Aorta (tissue), 5 donors: ENCODE data around the gene EXOSC6. TPM values are rescaled to one million over a fixed set of nuclear protein-coding genes. Genes with fewer than 3 reads are reported as not detected.
"Not testable (repeated sequence)": the region's sequence is repeated elsewhere in the genome, so short reads cannot be mapped to it uniquely, and the experiment has no call there.

Experiments
- ATAC-seq: fragments of 200-7000 bp; cut with Tn5 transposase; one replicate; pipeline ENCODE4 v1.9.1; 2022; ENCODE audit warnings: moderate library complexity; ENCODE audit not compliant: low FRiP score
- DNase-seq, 2 donors: peaks; one replicate each; pipeline ENCODE4 v3.0.0-alpha.2; 2020
- H3K27ac ChIP-seq, 2 donors: one replicate each; pipeline ENCODE4 v1.5.1; 2013; ENCODE audit warnings: low read length in 2 of 2, mild to moderate bottlenecking in 2 of 2, moderate library complexity in 2 of 2, control low read depth in 1 of 2, inconsistent platforms in 1 of 2, low read depth in 1 of 2
- H3K27me3 ChIP-seq, 2 donors: one replicate each; pipeline ENCODE4 v1.6.1; 2013; ENCODE audit warnings: control low read depth in 1 of 2, low read length in 1 of 2, mild to moderate bottlenecking in 1 of 2, moderate library complexity in 1 of 2; ENCODE audit not compliant: insufficient read depth in 2 of 2, control insufficient read depth in 1 of 2
- H3K36me3 ChIP-seq, 2 donors: one replicate each; pipeline ENCODE4 v1.6.1; 2013; ENCODE audit warnings: control low read depth in 1 of 2, low read length in 1 of 2, mild to moderate bottlenecking in 1 of 2; ENCODE audit not compliant: insufficient read depth in 2 of 2, control insufficient read depth in 1 of 2
- H3K4me1 ChIP-seq, 2 donors: one replicate each; pipeline ENCODE4 v1.6.1; 2013; ENCODE audit warnings: low read length in 2 of 2, control low read depth in 1 of 2, mild to moderate bottlenecking in 1 of 2, moderate library complexity in 1 of 2; ENCODE audit not compliant: insufficient read depth in 2 of 2, control insufficient read depth in 1 of 2
- H3K4me3 ChIP-seq, 2 donors: one replicate each; pipeline ENCODE4 v1.5.1; 2013; ENCODE audit warnings: low read length in 2 of 2, control low read depth in 1 of 2, mild to moderate bottlenecking in 1 of 2
- H3K9me3 ChIP-seq: one replicate; pipeline ENCODE4 v1.6.1; 2013; ENCODE audit warnings: mild to moderate bottlenecking, low read length; ENCODE audit not compliant: control insufficient read depth
- WGBS, 2 donors: extraction: QIAGEN DNeasy Blood & Tissue Kit; methylation state at CpG; one replicate each; pipeline ENCODE4 v1.1.7; 2013; 5-methylcytosine and 5-hydroxymethylcytosine counted together
- intact Hi-C, 2 donors: fragments of 100-400 bp; cut with DNase I; formaldehyde crosslinking; loops; one replicate each; pipeline versions ENCODE4 v1.14.2 to v1.15.0; 2022
- polyA plus RNA-seq, 2 donors: library from polyadenylated mRNA; stranded (reverse); fragments of 200-250 nt; gene quantifications; one replicate each; pipeline ENCODE4 v1.2.3, GENCODE V29; 2013
- total RNA-seq, 2 donors: library from RNA; stranded (reverse); fragmentation: NEBNext Ultra II Directional; extraction: Animal tissue kit (Norgen Biotek cat#: 25700); gene quantifications; one replicate each; pipeline ENCODE4 v1.2.1, GENCODE V29; 2021
- donor health status: healthy with polysubstance abuse.
- donor health status: Bipolar disorder and iron deficiency.
- donor health status: DM: no; HTN: no; CAD: no.
- donor health status: DM: no; HTN: no; CAD: no.
- donor health status: DM: yes; HTN: yes; CAD: no.

The EXOSC6 gene
- total and polyA plus RNA-seq, 4 donors, result 4.1 to 20.0 (median 12.5) TPM

DNA sequence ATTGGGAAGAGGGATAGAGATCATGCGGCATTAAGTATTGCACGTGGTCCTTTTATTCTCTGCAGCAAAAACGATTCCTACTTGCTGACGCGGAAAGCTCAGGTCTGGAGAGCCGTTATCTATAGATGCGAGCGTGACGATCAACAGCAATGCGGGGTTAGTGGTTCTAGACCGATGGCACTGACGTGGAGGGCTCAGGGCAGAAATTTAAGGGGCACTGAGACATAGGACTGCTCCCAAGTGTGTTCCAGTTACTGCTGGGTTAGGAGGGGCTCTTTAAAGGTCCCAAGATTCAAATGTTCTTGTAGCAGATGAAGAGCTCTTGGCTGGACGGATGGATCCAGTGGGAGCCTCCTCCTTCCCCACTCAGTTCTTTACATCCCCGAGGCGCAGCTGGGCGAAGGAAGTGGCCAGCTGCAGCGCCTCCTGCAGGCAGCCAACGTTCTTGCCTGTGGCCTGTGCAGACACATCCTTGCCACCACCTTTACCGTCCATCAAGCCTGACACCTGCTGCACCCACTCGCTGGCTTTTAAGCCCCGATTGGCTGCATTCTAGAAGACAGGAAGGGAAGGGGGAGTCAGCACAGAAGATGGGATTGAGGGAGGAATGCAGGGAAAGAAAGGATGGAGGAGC, 732 bp upstream of the EXOSC6 start:
- peak in 1 of 2 donors; percentile 68 for DNase-seq
- Histone ChIP-seq H3K4me3 (no peak overlapping the region), H3K4me1 (no peaks in the 10 kb centered on the region), H3K27ac (no peak overlapping the region), H3K27me3 (no peaks in the 10 kb centered on the region), H3K36me3 (peaks cover 0 to 20% of the 10 kb centered on the region in 2 donors), H3K9me3 (no peaks in the 10 kb centered on the region)
- ATAC-seq, result no peak
- intact Hi-C loops, result loop anchor here in 1 of 2 donors (10.0 kb wide), 1 partner anchor 88 kb away; no protein-coding TSS in a partner anchor
- WGBS, 2 donors, result 77 to 79% methylated on average over 21 of the region's 21 CpGs

- peak overlapping the region in 1 of 2 donors; percentile 73 for H3K27ac ChIP-seq
- no peaks in the 10 kb centered on the region for H3K9me3 ChIP-seq
- H3K4me1 ChIP-seq, result no peaks in the 10 kb centered on the region
- peak; percentile 34 for ATAC-seq
- H3K36me3 ChIP-seq, result peaks cover 0 to 15% of the 10 kb centered on the region in 2 donors
- DNase-seq, result peak; percentile 60 to 81
- no peaks in the 10 kb centered on the region for H3K27me3 ChIP-seq
- WGBS, 2 donors, result 1% methylated on average over 44 to 92 of the region's 92 CpGs
- intact Hi-C loops, result loop anchor here in 1 of 2 donors (10.0 kb wide), 1 partner anchor 86 kb away; no protein-coding TSS in a partner anchor
- H3K4me3 ChIP-seq, result peak overlapping the region; percentile 77 to 80
Observed at GRCh38 chr16:70250748-70251628, 752 bp downstream of the EXOSC6 start.

DNA sequence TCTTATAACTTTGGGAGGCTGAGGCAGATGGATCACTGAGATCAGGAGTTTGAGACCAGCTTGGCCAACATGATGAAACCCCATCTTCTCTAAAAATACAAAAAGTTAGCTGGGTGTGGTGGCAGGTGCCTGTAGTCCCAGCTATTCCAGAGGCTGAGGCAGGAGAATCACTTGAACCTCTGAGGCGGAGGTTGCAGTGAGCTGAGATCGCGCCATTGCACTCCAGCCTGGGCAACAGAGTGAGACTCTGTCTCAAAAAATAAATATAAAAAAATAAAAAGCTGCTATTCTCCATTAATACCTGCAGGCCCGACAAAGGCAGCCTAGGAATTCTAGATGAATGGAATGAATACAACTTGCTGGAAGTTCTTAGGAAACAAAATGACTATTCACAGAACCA, 2.0 kb downstream of the EXOSC6 start:
- not testable (repeated sequence) for DNase-seq, H3K9me3 ChIP-seq, H3K36me3 ChIP-seq, H3K27me3 ChIP-seq, H3K4me1 ChIP-seq, H3K27ac ChIP-seq, H3K4me3 ChIP-seq, ATAC-seq
- intact Hi-C loops, result loop anchor here in 1 of 2 donors (10.0 kb wide), 1 partner anchor 85 kb away; no protein-coding TSS in a partner anchor
- 82 to 84% methylated on average over 4 of the region's 4 CpGs for WGBS, 2 donors

GRCh38 chr16:70238773-70239172, 13.0 kb downstream of the EXOSC6 start:
- H3K36me3 ChIP-seq, DNase-seq, ATAC-seq, H3K4me3 ChIP-seq, H3K27me3 ChIP-seq, H3K4me1 ChIP-seq, H3K9me3 ChIP-seq, intact Hi-C loops, H3K27ac ChIP-seq: not testable (repeated sequence)

DNA sequence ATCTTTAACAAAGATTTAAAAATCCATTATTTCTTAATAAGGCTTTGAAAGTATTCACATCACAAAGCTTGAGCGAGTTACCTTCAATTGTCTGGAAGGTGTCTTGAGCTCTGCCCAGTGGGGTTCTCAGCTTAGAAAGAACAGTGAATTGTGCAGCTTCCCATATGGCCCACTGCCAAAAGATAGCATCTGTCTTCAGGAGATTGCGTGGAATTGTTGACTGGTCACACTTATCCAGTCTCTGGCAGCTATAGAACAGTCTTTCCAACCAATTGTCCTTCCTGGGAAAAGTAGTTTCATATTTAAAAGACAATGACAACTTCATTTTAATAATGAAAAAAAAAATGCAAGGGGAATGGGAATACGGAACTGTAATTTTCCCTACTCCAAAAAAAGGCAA, 19.9 kb downstream of the EXOSC6 start:
- intact Hi-C loops, ATAC-seq, H3K4me3 ChIP-seq, H3K4me1 ChIP-seq, H3K9me3 ChIP-seq, H3K27ac ChIP-seq, H3K36me3 ChIP-seq, H3K27me3 ChIP-seq, DNase-seq: not testable (repeated sequence)
- WGBS, 2 donors, result 77 to 79% methylated on average over 2 of the region's 3 CpGs

GRCh38 chr16:70226024-70226423, 25.7 kb downstream of the EXOSC6 start:
- H3K9me3 ChIP-seq, H3K27me3 ChIP-seq, H3K4me1 ChIP-seq, H3K27ac ChIP-seq, H3K36me3 ChIP-seq, H3K4me3 ChIP-seq, DNase-seq, intact Hi-C loops, ATAC-seq: not testable (repeated sequence)

GRCh38 chr16:70225430-70225829, 26.3 kb downstream of the EXOSC6 start:
- ATAC-seq, intact Hi-C loops, H3K27me3 ChIP-seq, H3K36me3 ChIP-seq, H3K9me3 ChIP-seq, H3K4me1 ChIP-seq, H3K4me3 ChIP-seq, DNase-seq, H3K27ac ChIP-seq: not testable (repeated sequence)
- WGBS, 2 donors, result 93% methylated on average over 4 of the region's 4 CpGs; no CpG with 5 or more reads in 1 of the 2 donors

DNA sequence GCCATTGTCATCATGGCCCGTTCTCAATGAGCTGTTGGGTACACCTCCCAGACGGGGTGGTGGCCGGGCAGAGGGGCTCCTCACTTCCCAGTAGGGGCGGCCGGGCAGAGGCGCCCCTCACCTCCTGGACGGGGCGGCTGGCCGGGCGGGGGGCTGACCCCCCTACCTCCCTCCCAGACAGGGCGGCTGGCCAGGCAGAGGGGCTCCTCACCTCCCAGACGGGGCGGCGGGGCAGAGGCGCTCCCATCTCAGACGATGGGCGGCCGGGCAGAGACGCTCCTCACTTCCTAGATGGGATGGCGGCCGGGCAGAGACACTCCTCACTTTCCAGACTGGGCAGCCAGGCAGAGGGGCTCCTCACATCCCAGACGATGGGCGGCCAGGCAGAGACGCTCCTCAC, 27.1 kb downstream of the EXOSC6 start:
- DNase-seq, ATAC-seq, H3K4me3 ChIP-seq, H3K27ac ChIP-seq, H3K27me3 ChIP-seq, H3K4me1 ChIP-seq, H3K36me3 ChIP-seq, H3K9me3 ChIP-seq, intact Hi-C loops: not testable (repeated sequence)
- 93 to 97% methylated on average over 14 to 20 of the region's 24 CpGs for WGBS, 2 donors
